ENCODE measurements around the gene CCDC33.

CCDC33 gene

GRCh38 chr15:74265046-74265639 is 29.0 kb downstream of the CCDC33 start:
- H2AFZ ChIP-seq = no peak overlapping the region
- no peak overlapping the region for H3K27ac ChIP-seq
- H3K4me3 ChIP-seq (ENCODE audit: low read depth, low read length) = no peak overlapping the region
- no peaks in the 10 kb centered on the region for H3K9me3 ChIP-seq (ENCODE audit: control insufficient read depth, low read length)
- TF ChIP-seq CTCF (IDR thresholded peaks at IDR 0.05) = no peak
- no peaks in the 10 kb centered on the region for H3K27me3 ChIP-seq (ENCODE audit: control insufficient read depth, insufficient read depth, low read length)
- H3K36me3 ChIP-seq (ENCODE audit: control insufficient read depth, insufficient read depth, low read length) = no peaks in the 10 kb centered on the region
- H3K79me2 ChIP-seq = no peaks in the 10 kb centered on the region
- H3K4me1 ChIP-seq = no peaks in the 10 kb centered on the region
- no peak overlapping the region for H3K9ac ChIP-seq
- H3K4me2 ChIP-seq (ENCODE audit: low read length) = no peak overlapping the region

GRCh38 chr15:74268020-74268419 is 31.9 kb downstream of the CCDC33 start:
- Histone ChIP-seq H3K9ac (no peak overlapping the region), H3K4me2 (ENCODE audit: low read length) (no peak overlapping the region), H3K79me2 (no peaks in the 10 kb centered on the region), H3K27me3 (ENCODE audit: control insufficient read depth, insufficient read depth, low read length) (no peaks in the 10 kb centered on the region), H3K4me3 (ENCODE audit: low read depth, low read length) (no peak overlapping the region), H3K27ac (no peak overlapping the region), H3K36me3 (ENCODE audit: control insufficient read depth, insufficient read depth, low read length) (no peaks in the 10 kb centered on the region), H2AFZ (no peak overlapping the region), H3K4me1 (no peaks in the 10 kb centered on the region), H3K9me3 (ENCODE audit: control insufficient read depth, low read length) (no peaks in the 10 kb centered on the region)
- no peak for TF ChIP-seq CTCF (IDR thresholded peaks at IDR 0.05)

GRCh38 chr15:74269362-74270035 is 33.4 kb downstream of the CCDC33 start:
- TF ChIP-seq CTCF (IDR thresholded peaks at IDR 0.05) = no peak
- H3K27me3 ChIP-seq (ENCODE audit: control insufficient read depth, insufficient read depth, low read length) = no peaks in the 10 kb centered on the region

GRCh38 chr15:74270155-74270554 is 34.0 kb downstream of the CCDC33 start:
- no peak for TF ChIP-seq CTCF (IDR thresholded peaks at IDR 0.05)
- no peak overlapping the region for H2AFZ ChIP-seq
- no peak overlapping the region for H3K9ac ChIP-seq

More at GRCh38 chr15:74269362-74270035, 33.4 kb downstream of the CCDC33 start:
- Histone ChIP-seq H3K9me3 (ENCODE audit: control insufficient read depth, low read length) (no peaks in the 10 kb centered on the region), H3K79me2 (no peaks in the 10 kb centered on the region), H3K36me3 (ENCODE audit: control insufficient read depth, insufficient read depth, low read length) (no peaks in the 10 kb centered on the region), H3K4me3 (ENCODE audit: low read depth, low read length) (no peak overlapping the region), H3K4me1 (no peaks in the 10 kb centered on the region), H2AFZ (no peak overlapping the region), H3K9ac (no peak overlapping the region), H3K27ac (no peak overlapping the region), H3K4me2 (ENCODE audit: low read length) (no peak overlapping the region)

More at GRCh38 chr15:74270155-74270554, 34.0 kb downstream of the CCDC33 start:
- Histone ChIP-seq H3K27me3 (ENCODE audit: control insufficient read depth, insufficient read depth, low read length) (no peaks in the 10 kb centered on the region), H3K4me2 (ENCODE audit: low read length) (no peak overlapping the region), H3K27ac (no peak overlapping the region), H3K4me1 (no peaks in the 10 kb centered on the region), H3K4me3 (ENCODE audit: low read depth, low read length) (no peak overlapping the region), H3K79me2 (no peaks in the 10 kb centered on the region), H3K9me3 (ENCODE audit: control insufficient read depth, low read length) (no peaks in the 10 kb centered on the region), H3K36me3 (ENCODE audit: control insufficient read depth, insufficient read depth, low read length) (no peaks in the 10 kb centered on the region)

Measured in parathyroid adenoma (tissue), 2 donors.